T-helper 1 cell treated with Interleukin-12 subunit alpha and Interleukin-12 subunit beta and Interleukin-4 antibody, amounts not matched to agents 30 μg/mL and 1 μg/mL, for 36 hours (primary cell): Measurements from ENCODE around the gene CCNL1.

Experiments used
- H3K27ac Mint-ChIP-seq: one replicate; pipeline ENCODE4 v1.8.0; 2021; ENCODE audit warnings: mild to moderate bottlenecking, mixed read lengths
- H3K27me3 Mint-ChIP-seq: one replicate; pipeline ENCODE4 v1.8.0; 2021; ENCODE audit warnings: low read depth, mixed read lengths
- H3K36me3 Mint-ChIP-seq: one replicate; pipeline ENCODE4 v1.8.0; 2021; ENCODE audit warnings: low read depth, mixed read lengths
- H3K4me1 Mint-ChIP-seq: one replicate; pipeline ENCODE4 v1.8.0; 2021; ENCODE audit warnings: low read depth, mixed read lengths
- H3K4me3 Mint-ChIP-seq: one replicate; pipeline ENCODE4 v1.8.0; 2021; ENCODE audit warnings: mild to moderate bottlenecking, moderate library complexity, mixed read lengths
- H3K9me3 Mint-ChIP-seq: one replicate; pipeline ENCODE4 v1.8.0; 2021; ENCODE audit warnings: mixed read lengths

Gene CCNL1

GRCh38 chr3:157102098-157102497, 57.8 kb downstream of the CCNL1 start:
- peaks cover 10% of the 10 kb centered on the region for H3K36me3 Mint-ChIP-seq
- no peaks in the 10 kb centered on the region for H3K9me3 Mint-ChIP-seq
- H3K4me3 Mint-ChIP-seq: no peak overlapping the region
- no peaks in the 10 kb centered on the region for H3K27me3 Mint-ChIP-seq
- H3K27ac Mint-ChIP-seq: peak overlapping the region; percentile 26
- peaks cover 54% of the 10 kb centered on the region for H3K4me1 Mint-ChIP-seq

DNA sequence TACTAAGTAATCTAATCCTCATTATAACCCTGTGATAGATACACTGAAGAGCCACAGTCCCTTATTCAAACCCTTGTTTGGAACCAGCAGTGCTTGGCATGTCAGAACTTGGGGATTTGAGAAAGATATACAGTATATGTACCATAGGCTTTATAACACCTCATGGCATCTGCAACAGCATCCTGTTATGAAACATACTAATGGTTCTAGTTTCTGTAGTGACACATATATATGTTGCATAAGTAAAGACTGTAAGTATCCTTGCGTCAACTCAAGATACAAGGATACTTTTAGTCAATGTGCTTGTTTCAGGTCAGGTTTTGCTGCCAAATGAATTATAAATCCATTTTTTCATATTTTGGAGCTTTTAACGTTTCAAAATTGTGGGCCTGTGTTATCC, 58.5 kb downstream of the CCNL1 start:
- H3K9me3 Mint-ChIP-seq: no peaks in the 10 kb centered on the region
- no peaks in the 10 kb centered on the region for H3K27me3 Mint-ChIP-seq
- no peak overlapping the region for H3K4me3 Mint-ChIP-seq
- H3K27ac Mint-ChIP-seq: no peak overlapping the region
- peaks cover 10% of the 10 kb centered on the region for H3K36me3 Mint-ChIP-seq
- peaks cover 54% of the 10 kb centered on the region for H3K4me1 Mint-ChIP-seq

GRCh38 chr3:157100608-157101396, 59.1 kb downstream of the CCNL1 start:
- Mint-ChIP-seq H3K4me3 (no peak overlapping the region), H3K27me3 (no peaks in the 10 kb centered on the region), H3K36me3 (peaks cover 10% of the 10 kb centered on the region), H3K4me1 (peaks cover 53% of the 10 kb centered on the region), H3K27ac (no peak overlapping the region), H3K9me3 (no peaks in the 10 kb centered on the region)

DNA sequence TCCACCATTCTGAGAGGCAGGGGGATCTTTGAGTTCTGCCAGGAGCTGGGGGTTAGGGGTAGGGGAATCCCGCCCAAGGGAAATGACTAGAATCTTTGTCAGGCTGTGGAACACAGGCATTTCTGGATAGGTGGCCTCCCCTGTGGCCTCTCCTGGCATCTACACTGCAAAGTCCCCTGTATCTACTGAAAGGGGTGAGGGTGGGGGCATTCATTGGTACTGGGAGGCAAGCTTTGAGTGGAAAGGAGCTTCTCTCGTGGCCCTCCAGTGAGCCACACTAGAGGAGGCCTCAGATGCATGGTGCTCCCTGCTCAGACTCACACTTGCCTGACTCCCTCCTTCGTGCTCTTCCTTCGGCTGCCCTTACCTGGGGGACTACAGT, 59.9 kb downstream of the CCNL1 start:
- peaks cover 5% of the 10 kb centered on the region for H3K36me3 Mint-ChIP-seq
- H3K9me3 Mint-ChIP-seq: no peaks in the 10 kb centered on the region
- no peak overlapping the region for H3K4me3 Mint-ChIP-seq
- H3K4me1 Mint-ChIP-seq: peaks cover 51% of the 10 kb centered on the region
- H3K27ac Mint-ChIP-seq: peak overlapping the region; percentile 45
- no peaks in the 10 kb centered on the region for H3K27me3 Mint-ChIP-seq

DNA sequence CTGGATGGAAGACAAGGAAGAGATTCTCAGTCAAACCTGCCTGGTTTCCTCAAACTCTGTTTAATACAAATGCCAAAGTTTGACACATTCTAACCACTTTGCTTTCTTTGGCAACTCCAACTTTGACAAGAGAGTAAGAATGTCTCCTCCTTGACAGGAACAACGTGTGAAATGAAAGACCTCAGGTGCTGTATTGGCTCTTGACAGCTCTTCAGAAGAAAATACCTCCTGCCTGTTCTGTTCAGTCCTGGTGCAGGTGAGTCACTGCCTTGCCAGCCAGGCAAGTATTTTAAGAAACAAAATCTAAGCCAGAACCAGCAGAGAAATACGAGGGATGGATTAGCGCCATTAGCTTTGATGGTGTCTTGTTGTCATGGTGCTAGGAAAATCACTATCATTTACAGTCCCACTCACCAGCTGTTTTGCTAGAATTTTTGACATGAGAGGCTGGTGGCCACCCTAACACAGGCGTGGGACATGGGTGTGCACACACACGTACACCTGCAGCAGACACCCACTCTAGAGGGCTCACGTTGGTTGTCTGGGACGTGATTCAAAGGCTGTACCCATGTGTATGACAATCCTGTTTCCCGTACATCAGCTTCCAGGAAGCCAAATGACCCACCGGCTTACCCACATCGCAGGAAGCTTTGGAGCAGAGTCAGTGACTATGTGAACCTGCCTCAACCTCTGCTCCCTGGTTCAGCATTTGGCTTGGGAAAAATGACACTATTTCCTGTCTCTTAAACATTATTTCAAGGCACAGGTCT, 60.4 kb downstream of the CCNL1 start:
- Mint-ChIP-seq H3K27me3 (no peaks in the 10 kb centered on the region), H3K9me3 (no peaks in the 10 kb centered on the region), H3K27ac (peak overlapping the region; percentile 55)

DNA sequence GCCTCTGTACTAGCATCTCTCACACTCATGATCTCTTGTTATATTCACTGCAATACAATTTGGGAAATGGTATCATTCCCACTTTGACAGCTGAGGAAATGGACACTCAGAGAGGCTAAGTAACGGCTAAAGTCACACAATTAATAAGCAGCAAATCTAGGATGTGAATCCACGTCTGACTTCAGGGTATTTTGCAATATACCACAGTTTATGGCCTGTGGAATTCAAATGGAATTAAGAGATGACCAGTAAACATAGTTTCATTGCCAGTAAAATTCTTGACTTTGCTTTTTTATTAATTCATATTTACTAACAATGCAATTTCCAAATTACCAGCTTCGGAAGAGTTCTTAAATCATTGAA, 61.1 kb downstream of the CCNL1 start:
- Mint-ChIP-seq H3K27me3 (no peaks in the 10 kb centered on the region), H3K4me1 (peaks cover 43% of the 10 kb centered on the region), H3K9me3 (no peaks in the 10 kb centered on the region), H3K27ac (peak overlapping the region; percentile 55), H3K36me3 (peaks cover 5% of the 10 kb centered on the region), H3K4me3 (no peak overlapping the region)

More for the DNA sequence above, 60.4 kb downstream of the CCNL1 start:
- H3K4me1 Mint-ChIP-seq: peaks cover 47% of the 10 kb centered on the region
- peaks cover 5% of the 10 kb centered on the region for H3K36me3 Mint-ChIP-seq
- no peak overlapping the region for H3K4me3 Mint-ChIP-seq

- H3K4me3 Mint-ChIP-seq: no peak overlapping the region
- no peaks in the 10 kb centered on the region for H3K9me3 Mint-ChIP-seq
- no peaks in the 10 kb centered on the region for H3K27me3 Mint-ChIP-seq
- peaks cover 5% of the 10 kb centered on the region for H3K36me3 Mint-ChIP-seq
- no peak overlapping the region for H3K27ac Mint-ChIP-seq
- H3K4me1 Mint-ChIP-seq: peaks cover 42% of the 10 kb centered on the region
These were observed 61.7 kb downstream of the CCNL1 start for GRCh38 chr3:157098121-157098822.
